Upper lobe of right lung (tissue), 1 donor: ENCODE results near the gene CRKL. TPM values are rescaled to one million over a fixed set of nuclear protein-coding genes. Genes with fewer than 3 reads are reported as not detected.

Experiments used
- ATAC-seq: fragments of 200-7000 bp; cut with Tn5 transposase; one replicate; pipeline ENCODE4 v1.9.1; 2020; ENCODE audit warnings: mild to moderate bottlenecking, moderate library complexity
- DNase-seq: peaks from one replicate; pipeline ENCODE4 v3.0.0-alpha.2; 2020
- H3K27ac ChIP-seq: fragments of 200-600 bp; one replicate; pipeline ENCODE4 v1.8.0; 2022
- H3K27me3 ChIP-seq: fragments of 200-600 bp; one replicate; pipeline ENCODE4 v1.8.0; 2022; ENCODE audit warnings: mild to moderate bottlenecking
- H3K36me3 ChIP-seq: fragments of 200-600 bp; one replicate; pipeline ENCODE4 v1.8.0; 2022
- H3K4me1 ChIP-seq: fragments of 200-600 bp; one replicate; pipeline ENCODE4 v1.8.0; 2022
- H3K4me3 ChIP-seq: fragments of 200-600 bp; one replicate; pipeline ENCODE4 v1.8.0; 2022; ENCODE audit warnings: mild to moderate bottlenecking
- H3K9me3 ChIP-seq: fragments of 200-600 bp; one replicate; pipeline ENCODE4 v1.8.0; 2022
- intact Hi-C: fragments of 100-400 bp; cut with DNase I; formaldehyde crosslinking; loops from one replicate; pipeline ENCODE4 v1.11.0; 2022
- total RNA-seq: library from RNA; stranded (reverse); fragmentation: NEBNext Ultra II Directional; extraction: Animal tissue kit (Norgen Biotek cat#: 25700); gene quantifications from one replicate; pipeline ENCODE4 v1.2.1, GENCODE V29; 2021
- TF ChIP-seq, protein P1 (sequence below): fragments of 200-600 bp; IDR thresholded peaks from one replicate; pipeline ENCODE4 v1.8.0; 2022; ENCODE audit warnings: antibody characterized with exemption
- donor health status: DM: no; HTN: yes; CAD: no; lungs with severe emphysema.

Gene CRKL
- total RNA-seq, 1 donor from 2014 or later = 60.8 TPM

DNA sequence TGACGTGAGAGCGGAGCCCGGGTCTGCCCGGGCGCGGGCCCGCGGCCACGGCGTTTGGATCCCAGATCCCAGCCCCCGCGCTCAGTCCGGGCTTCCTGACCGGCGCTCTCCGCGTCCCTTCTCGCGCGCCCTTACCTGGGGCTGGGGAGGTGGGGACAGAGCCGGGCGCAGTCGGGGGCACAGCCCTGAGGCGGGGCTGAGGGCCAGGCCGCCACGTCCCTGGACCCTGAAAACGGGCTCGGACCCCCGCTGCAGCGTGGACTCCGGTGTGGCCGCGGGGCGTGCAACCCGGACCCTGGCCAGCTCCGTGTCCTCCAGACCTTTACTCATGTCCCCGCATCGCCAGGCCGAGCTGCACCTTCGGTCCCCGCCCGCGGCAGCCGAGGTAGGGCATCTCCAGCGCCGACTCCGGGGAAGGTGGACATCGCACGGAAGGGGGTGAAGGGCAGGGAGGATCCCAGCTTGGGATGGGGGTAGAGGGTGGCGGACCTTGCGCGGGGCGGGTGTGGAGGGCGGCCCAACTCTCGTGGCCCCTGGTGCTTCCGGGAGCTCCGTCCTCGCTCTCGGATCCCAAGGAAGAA is 40.0 kb downstream of the CRKL start:
- no peaks in the 10 kb centered on the region for H3K27me3 ChIP-seq
- H3K9me3 ChIP-seq = no peaks in the 10 kb centered on the region
- DNase-seq = peak; percentile 76
- peak overlapping the region; percentile 70 for H3K4me3 ChIP-seq
- H3K27ac ChIP-seq = peak overlapping the region; percentile 58
- TF ChIP-seq, protein P1, sequence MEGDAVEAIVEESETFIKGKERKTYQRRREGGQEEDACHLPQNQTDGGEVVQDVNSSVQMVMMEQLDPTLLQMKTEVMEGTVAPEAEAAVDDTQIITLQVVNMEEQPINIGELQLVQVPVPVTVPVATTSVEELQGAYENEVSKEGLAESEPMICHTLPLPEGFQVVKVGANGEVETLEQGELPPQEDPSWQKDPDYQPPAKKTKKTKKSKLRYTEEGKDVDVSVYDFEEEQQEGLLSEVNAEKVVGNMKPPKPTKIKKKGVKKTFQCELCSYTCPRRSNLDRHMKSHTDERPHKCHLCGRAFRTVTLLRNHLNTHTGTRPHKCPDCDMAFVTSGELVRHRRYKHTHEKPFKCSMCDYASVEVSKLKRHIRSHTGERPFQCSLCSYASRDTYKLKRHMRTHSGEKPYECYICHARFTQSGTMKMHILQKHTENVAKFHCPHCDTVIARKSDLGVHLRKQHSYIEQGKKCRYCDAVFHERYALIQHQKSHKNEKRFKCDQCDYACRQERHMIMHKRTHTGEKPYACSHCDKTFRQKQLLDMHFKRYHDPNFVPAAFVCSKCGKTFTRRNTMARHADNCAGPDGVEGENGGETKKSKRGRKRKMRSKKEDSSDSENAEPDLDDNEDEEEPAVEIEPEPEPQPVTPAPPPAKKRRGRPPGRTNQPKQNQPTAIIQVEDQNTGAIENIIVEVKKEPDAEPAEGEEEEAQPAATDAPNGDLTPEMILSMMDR = no peak
- intact Hi-C loops = no loop called here
- H3K36me3 ChIP-seq = peaks cover 10% of the 10 kb centered on the region
- H3K4me1 ChIP-seq = peaks cover 14% of the 10 kb centered on the region
- peak; percentile 67 for ATAC-seq

DNA sequence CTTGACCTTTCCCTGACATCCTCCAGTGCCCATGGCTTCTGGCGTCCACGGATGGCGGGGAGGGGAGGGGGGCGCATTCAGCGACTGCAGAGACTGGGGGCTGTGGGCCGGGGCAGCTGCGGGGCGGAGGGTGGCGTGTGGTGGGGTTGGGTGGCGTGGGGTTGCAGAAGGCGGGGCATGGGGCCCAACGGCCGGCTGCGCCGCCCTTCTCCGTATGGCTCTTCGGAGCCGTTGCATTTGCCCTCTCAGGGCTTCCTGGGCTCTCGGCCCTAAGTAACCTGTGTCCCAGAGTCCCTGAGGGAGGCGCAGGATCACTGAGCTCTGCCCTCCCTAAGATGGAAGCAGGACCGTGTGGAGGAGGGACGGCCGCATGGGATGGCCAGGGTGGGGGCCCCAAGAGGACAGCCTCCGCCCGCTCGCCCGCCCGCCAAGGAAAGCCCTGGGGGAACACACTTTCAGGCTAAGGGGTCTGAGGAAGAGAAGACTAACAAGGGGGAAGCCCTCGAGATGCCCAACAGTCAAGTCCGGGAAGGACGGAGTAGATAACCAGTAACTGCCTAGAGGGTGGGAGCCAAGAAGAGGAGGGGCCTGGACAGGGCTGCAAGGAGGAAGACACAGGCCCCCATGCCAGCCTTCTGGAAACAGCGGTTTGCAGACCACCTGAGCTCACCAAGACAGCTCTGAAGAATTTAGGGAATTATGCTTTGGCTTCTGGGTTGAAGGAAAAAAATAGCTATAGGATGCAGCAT is 40.6 kb downstream of the CRKL start:
- Histone ChIP-seq H3K9me3 (no peaks in the 10 kb centered on the region), H3K36me3 (peaks cover 3% of the 10 kb centered on the region), H3K4me3 (peak overlapping the region; percentile 70), H3K27ac (peak overlapping the region; percentile 58), H3K27me3 (no peaks in the 10 kb centered on the region), H3K4me1 (peaks cover 14% of the 10 kb centered on the region)
- TF ChIP-seq, protein P1 = no peak
- intact Hi-C loops = no loop called here
- ATAC-seq (peak; percentile 81), DNase-seq (peak; percentile 81)

DNA sequence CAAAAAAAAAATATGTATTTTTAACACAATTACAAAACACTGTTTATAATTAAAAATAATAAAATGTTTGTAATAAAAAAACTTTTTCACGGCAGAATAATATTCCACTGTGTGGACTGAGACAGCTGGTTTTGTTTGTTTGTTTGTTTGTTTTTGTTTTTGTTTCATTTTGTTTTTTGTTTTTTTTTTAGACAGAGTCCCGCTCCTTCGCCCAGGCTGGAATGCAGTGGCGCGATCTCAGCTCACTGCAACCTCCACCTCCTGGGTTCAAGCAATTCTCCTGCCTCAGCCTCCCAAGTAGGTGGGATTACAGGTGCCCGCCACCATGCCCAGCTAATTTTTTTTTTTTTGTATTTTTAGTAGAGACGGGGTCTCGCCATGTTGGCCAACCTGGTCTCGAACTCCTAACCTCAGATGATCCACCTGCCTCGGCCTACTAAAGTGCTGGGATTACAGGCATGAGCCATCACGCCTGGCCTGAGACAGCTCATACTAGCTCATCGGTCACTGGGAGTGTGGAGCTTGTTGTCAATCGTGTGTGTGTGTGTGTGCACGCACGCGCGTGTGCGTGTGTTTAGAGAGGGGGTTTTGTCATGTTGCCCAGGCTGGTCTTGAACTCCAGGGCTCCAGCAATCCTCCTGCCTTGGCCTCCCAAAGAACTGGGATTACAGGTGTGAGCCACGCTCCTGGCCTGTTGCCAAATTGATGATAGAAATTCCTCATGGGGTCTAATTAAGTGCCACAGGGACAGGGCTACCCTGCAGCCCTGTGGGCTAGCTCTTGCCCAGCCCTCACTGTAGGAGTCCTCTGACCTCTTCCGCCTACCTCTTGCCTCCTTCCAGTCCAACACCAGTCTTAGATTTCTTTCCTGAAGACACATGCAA is 42.6 kb downstream of the CRKL start:
- peaks cover 14% of the 10 kb centered on the region for H3K27me3 ChIP-seq
- peaks cover 14% of the 10 kb centered on the region for H3K4me1 ChIP-seq
- TF ChIP-seq, protein P1 = no peak
- no peaks in the 10 kb centered on the region for H3K36me3 ChIP-seq
- intact Hi-C loops = no loop called here
- H3K9me3 ChIP-seq = no peaks in the 10 kb centered on the region
- no peak overlapping the region for H3K4me3 ChIP-seq
- ATAC-seq = no peak
- DNase-seq = no peak
- no peak overlapping the region for H3K27ac ChIP-seq

DNA sequence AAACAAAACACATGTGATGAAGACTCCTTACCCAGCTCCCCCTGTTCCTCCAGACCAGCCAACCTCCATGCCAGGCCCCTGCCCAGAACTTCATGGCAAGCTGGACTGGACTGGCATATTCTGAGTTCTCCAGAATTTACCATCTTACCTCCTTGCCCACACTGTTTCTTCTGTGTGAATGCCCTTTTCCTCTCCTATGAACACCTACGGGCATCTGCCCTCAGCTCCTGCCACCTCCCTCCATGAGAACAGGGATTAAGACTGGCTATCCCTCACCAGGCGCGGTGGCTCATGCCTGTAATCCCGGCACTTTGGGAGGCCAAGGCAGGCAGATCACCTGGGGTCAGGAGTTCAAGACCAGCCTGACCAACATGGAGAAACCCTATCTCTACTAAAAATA is 43.4 kb downstream of the CRKL start:
- DNase-seq = no peak
- intact Hi-C loops = no loop called here
- Histone ChIP-seq H3K27ac (no peak overlapping the region), H3K4me3 (no peak overlapping the region), H3K4me1 (peaks cover 14% of the 10 kb centered on the region), H3K36me3 (no peaks in the 10 kb centered on the region), H3K27me3 (peaks cover 14% of the 10 kb centered on the region), H3K9me3 (no peaks in the 10 kb centered on the region)
- no peak for ATAC-seq
- TF ChIP-seq, protein P1 = no peak

DNA sequence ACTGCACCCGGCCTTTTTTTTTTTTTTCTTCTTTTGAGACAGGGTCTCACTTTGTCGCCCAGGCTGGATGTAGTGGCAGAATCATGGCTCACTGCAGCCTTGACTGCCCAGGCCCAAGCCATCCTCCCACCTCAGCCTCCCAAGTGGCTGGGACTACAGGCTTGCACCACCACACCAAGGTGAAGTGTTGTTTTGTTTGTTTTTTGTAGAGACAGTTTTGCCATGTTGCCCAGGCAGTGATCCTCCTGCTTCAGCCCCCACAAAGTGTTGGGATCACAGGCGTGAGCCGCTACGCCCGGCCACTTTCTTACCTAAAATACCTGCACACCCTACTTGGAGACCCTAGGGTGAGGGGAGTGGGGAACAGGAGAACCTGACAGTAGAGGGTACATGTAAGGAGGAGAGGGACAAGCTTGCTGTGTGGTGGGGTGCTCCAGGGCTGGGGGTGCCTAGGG is 45.3 kb downstream of the CRKL start:
- TF ChIP-seq, protein P1 = no peak
- Histone ChIP-seq H3K4me3 (no peak overlapping the region), H3K27me3 (peaks cover 14% of the 10 kb centered on the region), H3K9me3 (no peaks in the 10 kb centered on the region), H3K36me3 (no peaks in the 10 kb centered on the region), H3K4me1 (peaks cover 8% of the 10 kb centered on the region), H3K27ac (no peak overlapping the region)
- ATAC-seq (no peak), DNase-seq (no peak)
- intact Hi-C loops = no loop called here
